Measurements from ENCODE around the gene MFSD1.

The MFSD1 gene

GRCh38 chr3:158823426-158823825, 21.6 kb downstream of the MFSD1 start:
- H3K4me3 ChIP-seq (ENCODE audit: low read depth, low read length): no peak overlapping the region
- in situ Hi-C loops (cut with HindIII; ENCODE audit: low sequenced_read_pairs): no loop called here
- TF ChIP-seq CTCF (IDR thresholded peaks at IDR 0.05; ENCODE audit: low read depth, low read length): no peak
- no peak for DNase-seq (ENCODE audit: low read depth, low spot score)

- DNase-seq (ENCODE audit: low read depth, low spot score): no peak
- H3K4me3 ChIP-seq (ENCODE audit: low read depth, low read length): no peak overlapping the region
- in situ Hi-C loops (cut with HindIII; ENCODE audit: low sequenced_read_pairs): no loop called here
- no peak for TF ChIP-seq CTCF (IDR thresholded peaks at IDR 0.05; ENCODE audit: low read depth, low read length)
Measured at GRCh38 chr3:158827773-158828172, 25.9 kb downstream of the MFSD1 start.

- in situ Hi-C loops (cut with HindIII; ENCODE audit: low sequenced_read_pairs): no loop called here
- no peak overlapping the region for H3K4me3 ChIP-seq (ENCODE audit: low read depth, low read length)
- no peak for TF ChIP-seq CTCF (IDR thresholded peaks at IDR 0.05; ENCODE audit: low read depth, low read length)
- DNase-seq (ENCODE audit: low read depth, low spot score): peak; percentile 37
Measured at GRCh38 chr3:158830391-158830790, 28.5 kb downstream of the MFSD1 start.

GRCh38 chr3:158831861-158832260, 30.0 kb downstream of the MFSD1 start:
- TF ChIP-seq CTCF (IDR thresholded peaks at IDR 0.05; ENCODE audit: low read depth, low read length): no peak
- in situ Hi-C loops (cut with HindIII; ENCODE audit: low sequenced_read_pairs): no loop called here
- DNase-seq (ENCODE audit: low read depth, low spot score): no peak
- no peak overlapping the region for H3K4me3 ChIP-seq (ENCODE audit: low read depth, low read length)

- H3K4me3 ChIP-seq (ENCODE audit: low read depth, low read length): no peak overlapping the region
- TF ChIP-seq CTCF (IDR thresholded peaks at IDR 0.05; ENCODE audit: low read depth, low read length): no peak
- in situ Hi-C loops (cut with HindIII; ENCODE audit: low sequenced_read_pairs): no loop called here
Measured at GRCh38 chr3:158835631-158836030, 33.8 kb downstream of the MFSD1 start.

GRCh38 chr3:158836312-158836711, 34.5 kb downstream of the MFSD1 start:
- no peak for DNase-seq (ENCODE audit: low read depth, low spot score)
- H3K4me3 ChIP-seq (ENCODE audit: low read depth, low read length): no peak overlapping the region
- no peak for TF ChIP-seq CTCF (IDR thresholded peaks at IDR 0.05; ENCODE audit: low read depth, low read length)
- in situ Hi-C loops (cut with HindIII; ENCODE audit: low sequenced_read_pairs): no loop called here

More at GRCh38 chr3:158835631-158836030, 33.8 kb downstream of the MFSD1 start:
- no peak for DNase-seq (ENCODE audit: low read depth, low spot score)

- no peak overlapping the region for H3K4me3 ChIP-seq (ENCODE audit: low read depth, low read length)
- no peak for TF ChIP-seq CTCF (IDR thresholded peaks at IDR 0.05; ENCODE audit: low read depth, low read length)
- no peak for DNase-seq (ENCODE audit: low read depth, low spot score)
- in situ Hi-C loops (cut with HindIII; ENCODE audit: low sequenced_read_pairs): no loop called here
Measured at GRCh38 chr3:158837240-158837639, 35.4 kb downstream of the MFSD1 start.

Measured in astrocyte of the spinal cord (primary cell).